HCT116 (cell line): ENCODE measurements around the gene NUDT22. TPM values are rescaled to one million over a fixed set of nuclear protein-coding genes. Genes with fewer than 3 reads are reported as not detected.

Source experiments
- ATAC-seq: fragments of 200-7000 bp; cut with Tn5 transposase; 2 replicates; pipeline ENCODE4 v1.9.1; 2020; ENCODE audit warnings: mild to moderate bottlenecking, moderate library complexity
- BruUV-seq: library from RNA; stranded (reverse); fragments of 400-500 nt; replicated peaks from 2 replicates; lab custom pipeline; 2021; lab: Mats Ljungman, UMichigan
- CTCF ChIA-PET: fragments of 300-600 bp; sonication (Branson Sonifier 250); formaldehyde crosslinking; loops from one replicate; lab custom pipeline; 2021; ENCODE audit warnings: antibody characterized with exemption; lab: Charles Lee
- POLR2A ChIA-PET: fragments of 300-600, 350-600 bp; sonication (Branson Sonifier 250); formaldehyde crosslinking; loops from one replicate; lab custom pipeline; 2021; ENCODE audit warnings: antibody characterized with exemption; lab: Charles Lee
- RAD21 ChIA-PET, 2 experiments: fragments of 300-600 bp; sonication (Branson Sonifier 250); formaldehyde crosslinking; loops; one replicate each; lab custom pipeline; 2023; ENCODE audit warnings: low total read pairs in 2 of 2; ENCODE audit not compliant: uncharacterized antibody in 2 of 2, unreplicated experiment in 2 of 2, low non-redundant PET in 1 of 2; lab: Charles Lee
- DNase-seq: peaks from one replicate; pipeline ENCODE4 v3.0.0-alpha.2; 2010; ENCODE audit warnings: low read depth, low spot score
- H2AFZ ChIP-seq: fragments of 200-600 bp; shearing (Covaris generic), sonication (generic); 2 replicates; pipeline ENCODE4 v1.6.1; 2017; ENCODE audit warnings: low read depth, mixed run types, mixed read lengths, antibody characterized with exemption, low read length; ENCODE audit not compliant: poor library complexity, severe bottlenecking
- H3K27ac ChIP-seq: 2 replicates; pipeline ENCODE4 v1.5.1; 2012; ENCODE audit warnings: low read depth, low read length
- H3K27me3 ChIP-seq: fragments of 200-600 bp; sonication (generic); 2 replicates; pipeline ENCODE4 v1.6.1; 2016; ENCODE audit warnings: mixed run types, low read length, mixed read lengths; ENCODE audit not compliant: insufficient read depth
- H3K36me3 ChIP-seq, 2 experiments: fragments of 200-500 bp in 1 of 2; fragments of 200-600 bp in 1 of 2; sonication (Bioruptor generic) in 1 of 2; sonication (generic) in 1 of 2; 2 replicates each; pipeline versions ENCODE4 v1.5.1 to v1.6.1; 2014 to 2016; ENCODE audit warnings: low read length in 2 of 2, inconsistent platforms in 1 of 2, mixed read lengths in 1 of 2, mixed run types in 1 of 2; ENCODE audit not compliant: insufficient read depth in 2 of 2, control insufficient read depth in 1 of 2
- H3K4me1 ChIP-seq, 2 experiments: fragments of 200-600 bp in 1 of 2; sonication (generic) in 1 of 2; 2 replicates each; pipeline versions ENCODE4 v1.5.1 to v1.6.1; 2012 to 2017; ENCODE audit warnings: low read length in 2 of 2, inconsistent platforms in 1 of 2, mild to moderate bottlenecking in 1 of 2, mixed read lengths in 1 of 2, mixed run types in 1 of 2, moderate library complexity in 1 of 2; ENCODE audit not compliant: insufficient read depth in 2 of 2, control insufficient read depth in 1 of 2
- H3K4me2 ChIP-seq: fragments of 200-600 bp; sonication (generic); 2 replicates; pipeline ENCODE4 v1.6.1; 2017; ENCODE audit warnings: mixed run types, low read length, mixed read lengths
- H3K4me3 ChIP-seq, 2 experiments: fragments of 200-600 bp in 1 of 2; sonication (generic) in 1 of 2; replicated peaks in 1 of 2; 2 replicates each; pipeline ENCODE4 v1.5.1; 2011 to 2016; ENCODE audit warnings: low read length in 2 of 2, control low read depth in 1 of 2, low read depth in 1 of 2, mild to moderate bottlenecking in 1 of 2, mixed read lengths in 1 of 2, mixed run types in 1 of 2
- H3K79me2 ChIP-seq: fragments of 200-600 bp; sonication (generic); 2 replicates; pipeline ENCODE4 v1.6.1; 2017; ENCODE audit warnings: mild to moderate bottlenecking, mixed run types, low read length, moderate library complexity, mixed read lengths; ENCODE audit not compliant: insufficient read depth
- H3K9ac ChIP-seq: fragments of 200-600 bp; sonication (generic); 2 replicates; pipeline ENCODE4 v1.6.1; 2016; ENCODE audit warnings: low read length, mixed read lengths
- H3K9me2 ChIP-seq: fragments of 200-600 bp; sonication (generic), shearing (Covaris generic); 2 replicates; pipeline ENCODE4 v1.6.1; 2017; ENCODE audit warnings: mixed run types, mild to moderate bottlenecking, moderate library complexity; ENCODE audit not compliant: insufficient read depth
- H3K9me3 ChIP-seq, 2 experiments: fragments of 200-500 bp in 1 of 2; fragments of 200-600 bp in 1 of 2; sonication (Bioruptor generic) in 1 of 2; sonication (generic) in 1 of 2; 2 replicates each; pipeline ENCODE4 v1.6.1; 2014 to 2017; ENCODE audit warnings: low read length in 2 of 2, mixed read lengths in 2 of 2, inconsistent platforms in 1 of 2, low read depth in 1 of 2, mild to moderate bottlenecking in 1 of 2, mixed run types in 1 of 2, moderate library complexity in 1 of 2; ENCODE audit not compliant: control insufficient read depth in 1 of 2, insufficient read depth in 1 of 2
- H4K20me1 ChIP-seq: fragments of 200-600 bp; sonication (generic), shearing (Covaris generic); 2 replicates; pipeline ENCODE4 v1.6.1; 2017; ENCODE audit warnings: mixed run types, mild to moderate bottlenecking, moderate library complexity; ENCODE audit not compliant: insufficient read depth
- ELF1 ChIP-seq: IDR thresholded peaks from 2 replicates; pipeline ENCODE4 v1.6.1; 2012; ENCODE audit warnings: low read depth, borderline replicate concordance
- EZH2phosphoT487 ChIP-seq: fragments of 200-600 bp; IDR thresholded peaks from 2 replicates; pipeline ENCODE4 v1.6.1; 2018; ENCODE audit warnings: antibody characterized with exemption, borderline replicate concordance
- FOSL1 ChIP-seq: IDR thresholded peaks from 2 replicates; pipeline ENCODE4 v1.6.1; 2012; ENCODE audit warnings: low read depth
- JUND ChIP-seq: IDR thresholded peaks from 2 replicates; pipeline ENCODE4 v1.6.1; 2012
- MAX ChIP-seq: IDR thresholded peaks from 2 replicates; pipeline ENCODE4 v1.6.1; 2012
- RAD21 ChIP-seq: IDR thresholded peaks from 2 replicates; pipeline ENCODE4 v1.6.1; 2012; ENCODE audit warnings: low read depth, mild to moderate bottlenecking
- ZNF274 ChIP-seq: fragments of 200-500 bp; sonication (Bioruptor generic); IDR thresholded peaks from 2 replicates; pipeline ENCODE4 v1.6.1; 2014; ENCODE audit warnings: mild to moderate bottlenecking, low read depth, low read length, inconsistent platforms
- intact Hi-C: fragments of 100-400 bp; cut with micrococcal nuclease; formaldehyde crosslinking; loops from 2 replicates; pipeline ENCODE4 v1.10.0; 2022
- total RNA-seq: library from RNA; stranded (reverse); gene quantifications from one replicate; pipeline ENCODE4 v1.2.1, GENCODE V29; 2021; ENCODE audit not compliant: unreplicated experiment

Gene NUDT22
- total RNA-seq, 1 experiment from 2014 or later = 70.9 TPM

- H4K20me1 ChIP-seq = no peaks in the 10 kb centered on the region
- no peak overlapping the region for H2AFZ ChIP-seq
- H3K27ac ChIP-seq = no peak overlapping the region
- peaks cover 0 to 6% of the 10 kb centered on the region in 2 experiments; a peak in 1 of 4 replicates for H3K36me3 ChIP-seq
- H3K4me1 ChIP-seq = no peaks in the 10 kb centered on the region
- no peak for DNase-seq
- ChIA-PET POLR2A (no interaction called here), RAD21 (no interaction called here), CTCF (no interaction called here)
- H3K9me3 ChIP-seq = no peaks in the 10 kb centered on the region
- no peaks in the 10 kb centered on the region for H3K9me2 ChIP-seq
- no peaks in the 10 kb centered on the region for H3K27me3 ChIP-seq
- no peak for ATAC-seq
- H3K79me2 ChIP-seq = no peaks in the 10 kb centered on the region
- intact Hi-C loops = no loop called here
- H3K4me3 ChIP-seq = no peak overlapping the region
- H3K4me2 ChIP-seq = no peak overlapping the region
- H3K9ac ChIP-seq = no peak overlapping the region
- TF ChIP-seq FOSL1 (no peak), EZH2phosphoT487 (no peak), ELF1 (no peak), MAX (no peak)
- no TSS peak for BruUV-seq
Measured at GRCh38 chr11:64218628-64219353, 7.3 kb upstream of the NUDT22 start.

GRCh38 chr11:64219354-64219684, 6.8 kb upstream of the NUDT22 start:
- ChIA-PET POLR2A (no interaction called here), RAD21 (no interaction called here), CTCF (no interaction called here)
- Histone ChIP-seq H3K27ac (no peak overlapping the region), H3K4me1 (no peaks in the 10 kb centered on the region), H3K36me3 (peaks cover 0 to 6% of the 10 kb centered on the region in 2 experiments; a peak in 1 of 4 replicates), H3K4me3 (no peak overlapping the region), H3K27me3 (no peaks in the 10 kb centered on the region), H4K20me1 (no peaks in the 10 kb centered on the region), H3K4me2 (no peak overlapping the region), H3K9me3 (no peaks in the 10 kb centered on the region), H3K9me2 (no peaks in the 10 kb centered on the region), H2AFZ (no peak overlapping the region), H3K9ac (no peak overlapping the region), H3K79me2 (no peaks in the 10 kb centered on the region)
- TF ChIP-seq RAD21 = no peak
- TF ChIP-seq JUND = no peak
- no peak for TF ChIP-seq ZNF274
- no peak for TF ChIP-seq ELF1
- intact Hi-C loops = no loop called here
- ATAC-seq (no peak), DNase-seq (no peak)
- no TSS peak for BruUV-seq
